SK-N-SH (cell line): Measurements from ENCODE around the gene AHDC1. TPM values are rescaled to one million over a fixed set of nuclear protein-coding genes. Genes with fewer than 3 reads are reported as not detected.

Source experiments
- CTCF ChIA-PET: fragments of 300-600, 350-600 bp; formaldehyde crosslinking; extraction: SDS; loops from one replicate; lab custom pipeline; 2021; lab: Yijun Ruan, JAX
- POLR2A ChIA-PET: fragments of 350-600 bp; sonication (Branson Sonifier 250); formaldehyde crosslinking; extraction: SDS; loops from one replicate; lab custom pipeline; 2020; ENCODE audit warnings: antibody characterized with exemption, inconsistent platforms; lab: Yijun Ruan, JAX
- DNase-seq: peaks from one replicate; pipeline ENCODE4 v3.0.0; 2012
- H2AFZ ChIP-seq: fragments of 200-600 bp; sonication (generic); 2 replicates; pipeline ENCODE4 v1.8.1; 2016; ENCODE audit warnings: antibody characterized with exemption, mild to moderate bottlenecking, low read depth
- H3F3A ChIP-seq: fragments of 200-600 bp; sonication (generic); replicated peaks from 2 replicates; pipeline ENCODE3; 2016; ENCODE audit warnings: antibody characterized with exemption, mild to moderate bottlenecking; ENCODE audit not compliant: insufficient read depth
- H3K27ac ChIP-seq, 2 experiments: fragments of 200-500 bp in 1 of 2; fragments of 200-600 bp in 1 of 2; sonication (Bioruptor generic) in 1 of 2; sonication (generic), shearing (Covaris generic) in 1 of 2; 2 replicates each; pipeline versions ENCODE4 v1.5.1 to v1.6.1; 2014 to 2016; ENCODE audit warnings: low read depth in 2 of 2, inconsistent platforms in 1 of 2, low read length in 1 of 2, mild to moderate bottlenecking in 1 of 2, mixed read lengths in 1 of 2
- H3K27me3 ChIP-seq: fragments of 200-600 bp; sonication (generic), shearing (Covaris generic); 2 replicates; pipeline ENCODE4 v1.6.1; 2016; ENCODE audit warnings: mixed run types; ENCODE audit not compliant: insufficient read depth
- H3K36me3 ChIP-seq, 2 experiments: fragments of 200-500 bp in 1 of 2; fragments of 200-600 bp in 1 of 2; sonication (Bioruptor generic) in 1 of 2; sonication (generic) in 1 of 2; replicated peaks in 1 of 2; 2 replicates each; pipeline versions ENCODE3 to v1.5.1; 2014 to 2016; ENCODE audit warnings: low read length in 1 of 2, mild to moderate bottlenecking in 1 of 2; ENCODE audit not compliant: insufficient read depth in 2 of 2, control insufficient read depth in 1 of 2
- H3K4me1 ChIP-seq, 2 experiments: fragments of 200-500 bp in 1 of 2; fragments of 200-600 bp in 1 of 2; sonication (Bioruptor generic) in 1 of 2; sonication (generic), shearing (Covaris generic) in 1 of 2; 2 replicates each; pipeline versions ENCODE4 v1.5.1 to v1.6.1; 2014 to 2016; ENCODE audit warnings: low read depth in 1 of 2, low read length in 1 of 2, mixed run types in 1 of 2; ENCODE audit not compliant: insufficient read depth in 2 of 2, control insufficient read depth in 1 of 2
- H3K4me2 ChIP-seq: fragments of 200-600 bp; sonication (generic), shearing (Covaris generic); 2 replicates; pipeline ENCODE4 v1.6.1; 2017; ENCODE audit warnings: mixed run types
- H3K4me3 ChIP-seq, 2 experiments: fragments of 200-500 bp in 1 of 2; fragments of 200-600 bp in 1 of 2; sonication (Bioruptor generic) in 1 of 2; sonication (generic), shearing (Covaris generic) in 1 of 2; 2 replicates each; pipeline versions ENCODE4 v1.5.1 to v1.8.1; 2014 to 2016; ENCODE audit warnings: low read depth in 2 of 2, inconsistent platforms in 1 of 2, low read length in 1 of 2, mild to moderate bottlenecking in 1 of 2, mixed read lengths in 1 of 2, moderate library complexity in 1 of 2
- H3K79me2 ChIP-seq: fragments of 200-600 bp; sonication (generic); 2 replicates; pipeline ENCODE4 v1.8.1; 2017; ENCODE audit warnings: mild to moderate bottlenecking; ENCODE audit not compliant: insufficient read depth
- H3K9ac ChIP-seq: fragments of 200-600 bp; sonication (generic); 2 replicates; pipeline ENCODE4 v1.6.1; 2017; ENCODE audit warnings: mixed run types
- H3K9me2 ChIP-seq: fragments of 200-600 bp; sonication (generic); 2 replicates; pipeline ENCODE4 v1.6.1; 2017; ENCODE audit warnings: mixed run types
- H3K9me3 ChIP-seq: fragments of 200-600 bp; sonication (generic); 2 replicates; pipeline ENCODE4 v1.6.1; 2017; ENCODE audit warnings: mixed run types, mild to moderate bottlenecking, moderate library complexity
- H4K20me1 ChIP-seq: fragments of 200-600 bp; sonication (generic); 2 replicates; pipeline ENCODE4 v1.6.1; 2017; ENCODE audit warnings: mild to moderate bottlenecking, mixed run types; ENCODE audit not compliant: insufficient read depth
- CHD2 ChIP-seq: fragments of 150-350 bp; IDR thresholded peaks from 2 replicates; pipeline ENCODE4 v1.6.1; 2018; ENCODE audit warnings: low read length; ENCODE audit not compliant: partially characterized antibody
- EP300 ChIP-seq, 2 experiments: IDR thresholded peaks; 2 replicates each; pipeline versions ENCODE4 v1.4.0 to v1.6.1; 2012; ENCODE audit warnings: borderline replicate concordance in 1 of 2, low read depth in 1 of 2, low read length in 1 of 2
- EZH2phosphoT487 ChIP-seq: fragments of 200-600 bp; sonication (generic); IDR thresholded peaks from 2 replicates; pipeline ENCODE4 v1.6.1; 2017; ENCODE audit warnings: low read depth, mixed run types, mild to moderate bottlenecking, antibody characterized with exemption, moderate library complexity, borderline replicate concordance
- FOSL2 ChIP-seq: IDR thresholded peaks from 2 replicates; pipeline ENCODE4 v1.4.0; 2012; ENCODE audit warnings: low read depth, mild to moderate bottlenecking, moderate library complexity, borderline replicate concordance
- FOXJ3 ChIP-seq: sonication (generic); formaldehyde crosslinking; IDR thresholded peaks from 2 replicates; pipeline ENCODE4 v1.5.1; 2020; ENCODE audit warnings: mild to moderate bottlenecking, missing genetic modification reagents
- FOXM1 ChIP-seq: IDR thresholded peaks from 2 replicates; pipeline ENCODE4 v1.4.0; 2012; ENCODE audit warnings: low read depth, mild to moderate bottlenecking
- IRF3 ChIP-seq: fragments of 150-350 bp; IDR thresholded peaks from 2 replicates; pipeline ENCODE4 v1.6.1; 2016; ENCODE audit warnings: mild to moderate bottlenecking, low read depth, low read length
- JUND ChIP-seq: IDR thresholded peaks from 2 replicates; pipeline ENCODE4 v1.4.0; 2012
- MAX ChIP-seq: IDR thresholded peaks from 2 replicates; pipeline ENCODE4 v1.4.0; 2012; ENCODE audit warnings: low read depth
- MEF2A ChIP-seq: IDR thresholded peaks from 2 replicates; pipeline ENCODE4 v1.4.0; 2012; ENCODE audit warnings: low read depth, borderline replicate concordance
- POLR2AphosphoS5 ChIP-seq: IDR thresholded peaks from 2 replicates; pipeline ENCODE4 v1.6.1; 2012; ENCODE audit warnings: low read depth, low read length
- RAD21 ChIP-seq: IDR thresholded peaks from 2 replicates; pipeline ENCODE4 v1.6.1; 2012; ENCODE audit warnings: mild to moderate bottlenecking, low read length
- RCOR1 ChIP-seq: fragments of 150-350 bp; IDR thresholded peaks from 2 replicates; pipeline ENCODE4 v1.6.1; 2017; ENCODE audit warnings: antibody characterized with exemption, low read length
- RFX5 ChIP-seq: IDR thresholded peaks from 2 replicates; pipeline ENCODE4 v1.6.1; 2012; ENCODE audit warnings: mild to moderate bottlenecking, improper control_type of control experiment, low read length
- RXRA ChIP-seq: IDR thresholded peaks from 2 replicates; pipeline ENCODE4 v1.4.0; 2012; ENCODE audit warnings: low read depth, mild to moderate bottlenecking, borderline replicate concordance
- SIN3A ChIP-seq: IDR thresholded peaks from 2 replicates; pipeline ENCODE4 v1.6.1; 2012; ENCODE audit warnings: low read depth, mild to moderate bottlenecking, low read length, moderate library complexity, borderline replicate concordance
- SMC3 ChIP-seq: IDR thresholded peaks from 2 replicates; pipeline ENCODE4 v1.6.1; 2012; ENCODE audit warnings: low read depth, low read length, improper control_type of control experiment
- TCF12 ChIP-seq: IDR thresholded peaks from 2 replicates; pipeline ENCODE4 v1.4.0; 2012
- TEAD4 ChIP-seq: IDR thresholded peaks from 2 replicates; pipeline ENCODE4 v1.4.0; 2012; ENCODE audit warnings: mild to moderate bottlenecking, borderline replicate concordance; ENCODE audit not compliant: insufficient read depth
- WGBS: methylation state at CpG from one replicate; pipeline ENCODE4 v1.1.6; 2017; ENCODE audit warnings: low lambda C conversion rate; 5-methylcytosine and 5-hydroxymethylcytosine counted together
- polyA plus RNA-seq, 3 experiments: library from polyadenylated mRNA; depleted of rRNA; stranded (reverse); fragments of >200 nt; gene quantifications; 2 replicates each; pipeline ENCODE4 v1.2.3, GENCODE V29; 2012
- TF ChIP-seq, protein P1 (sequence below): fragments of 150-350 bp; IDR thresholded peaks from 2 replicates; pipeline ENCODE4 v1.6.1; 2017; ENCODE audit warnings: antibody characterized with exemption, low read length, low read depth, borderline replicate concordance
- TF ChIP-seq, protein P2 (sequence below): fragments of 200-600 bp; sonication (generic); IDR thresholded peaks from 2 replicates; pipeline ENCODE4 v1.6.1; 2017; ENCODE audit warnings: antibody characterized with exemption, mild to moderate bottlenecking, moderate library complexity

Gene AHDC1
- polyA plus RNA-seq, 1 of the 3 experiments (the other 2 are of a cell fraction) = 8.5 TPM

- ChIA-PET CTCF (interaction anchor here (0.9 to 27.7 kb wide), 6 partner anchors 10 to 254 kb away, joined by 3 to 603 read pairs (median 6); partner anchors contain the start of gene IFI6), POLR2A (interaction anchor here (0.6 kb wide), 1 partner anchor 258 kb away, joined by 3 read pairs; no protein-coding TSS in a partner anchor)
- Histone ChIP-seq H3K9ac (no peak overlapping the region), H3K27ac (no peak overlapping the region), H4K20me1 (no peaks in the 10 kb centered on the region), H3K27me3 (no peaks in the 10 kb centered on the region), H2AFZ (no peak overlapping the region), H3K36me3 (no peaks in the 10 kb centered on the region), H3K4me2 (no peak overlapping the region), H3F3A (peaks cover 5% of the 10 kb centered on the region), H3K9me3 (no peaks in the 10 kb centered on the region), H3K9me2 (no peaks in the 10 kb centered on the region), H3K79me2 (no peaks in the 10 kb centered on the region), H3K4me1 (peaks cover 5 to 6% of the 10 kb centered on the region in 2 experiments; a peak in 2 of 4 replicates), H3K4me3 (no peak overlapping the region)
- 92% methylated on average over 4 of the region's 4 CpGs for WGBS
- TF ChIP-seq POLR2AphosphoS5 = no peak
- no peak for TF ChIP-seq SMC3
- no peak for TF ChIP-seq MEF2A
- no peak for TF ChIP-seq MAX
- no peak for TF ChIP-seq TEAD4
- TF ChIP-seq, protein P1, sequence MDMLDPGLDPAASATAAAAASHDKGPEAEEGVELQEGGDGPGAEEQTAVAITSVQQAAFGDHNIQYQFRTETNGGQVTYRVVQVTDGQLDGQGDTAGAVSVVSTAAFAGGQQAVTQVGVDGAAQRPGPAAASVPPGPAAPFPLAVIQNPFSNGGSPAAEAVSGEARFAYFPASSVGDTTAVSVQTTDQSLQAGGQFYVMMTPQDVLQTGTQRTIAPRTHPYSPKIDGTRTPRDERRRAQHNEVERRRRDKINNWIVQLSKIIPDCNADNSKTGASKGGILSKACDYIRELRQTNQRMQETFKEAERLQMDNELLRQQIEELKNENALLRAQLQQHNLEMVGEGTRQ = no peak
- no peak for TF ChIP-seq IRF3
- no peak for TF ChIP-seq SIN3A
- TF ChIP-seq CHD2 = no peak
- no peak for TF ChIP-seq EP300 (IDR thresholded peaks at IDR 0.05; ENCODE audit: borderline replicate concordance in 1 of 2, low read depth in 1 of 2, low read length in 1 of 2)
- no peak for TF ChIP-seq TCF12
- TF ChIP-seq FOSL2 = no peak
- DNase-seq = no peak
Observed at GRCh38 chr1:27611450-27611849, 7.5 kb upstream of the AHDC1 start.

- H3K4me2 ChIP-seq = no peak overlapping the region
- ChIA-PET CTCF (interaction anchor here (1.0 to 27.7 kb wide), 11 partner anchors 8 to 310 kb away, joined by 3 to 603 read pairs (median 67); partner anchors contain the start of gene IFI6), POLR2A (no interaction called here)
- H3K79me2 ChIP-seq = no peaks in the 10 kb centered on the region
- H3K4me1 ChIP-seq = peaks cover 5 to 11% of the 10 kb centered on the region in 2 experiments; a peak in 2 of 4 replicates
- H3K9me2 ChIP-seq = no peaks in the 10 kb centered on the region
- no peaks in the 10 kb centered on the region for H3K9me3 ChIP-seq
- H3F3A ChIP-seq = peaks cover 12% of the 10 kb centered on the region
- H3K27ac ChIP-seq = no peak overlapping the region
- H3K36me3 ChIP-seq = no peaks in the 10 kb centered on the region
- DNase-seq = no peak
- H3K27me3 ChIP-seq = no peaks in the 10 kb centered on the region
- no peaks in the 10 kb centered on the region for H4K20me1 ChIP-seq
- H2AFZ ChIP-seq = no peak overlapping the region
- 76% methylated on average over 12 of the region's 12 CpGs for WGBS
- TF ChIP-seq FOSL2 = no peak
- TF ChIP-seq RXRA = no peak
- TF ChIP-seq, protein P2, sequence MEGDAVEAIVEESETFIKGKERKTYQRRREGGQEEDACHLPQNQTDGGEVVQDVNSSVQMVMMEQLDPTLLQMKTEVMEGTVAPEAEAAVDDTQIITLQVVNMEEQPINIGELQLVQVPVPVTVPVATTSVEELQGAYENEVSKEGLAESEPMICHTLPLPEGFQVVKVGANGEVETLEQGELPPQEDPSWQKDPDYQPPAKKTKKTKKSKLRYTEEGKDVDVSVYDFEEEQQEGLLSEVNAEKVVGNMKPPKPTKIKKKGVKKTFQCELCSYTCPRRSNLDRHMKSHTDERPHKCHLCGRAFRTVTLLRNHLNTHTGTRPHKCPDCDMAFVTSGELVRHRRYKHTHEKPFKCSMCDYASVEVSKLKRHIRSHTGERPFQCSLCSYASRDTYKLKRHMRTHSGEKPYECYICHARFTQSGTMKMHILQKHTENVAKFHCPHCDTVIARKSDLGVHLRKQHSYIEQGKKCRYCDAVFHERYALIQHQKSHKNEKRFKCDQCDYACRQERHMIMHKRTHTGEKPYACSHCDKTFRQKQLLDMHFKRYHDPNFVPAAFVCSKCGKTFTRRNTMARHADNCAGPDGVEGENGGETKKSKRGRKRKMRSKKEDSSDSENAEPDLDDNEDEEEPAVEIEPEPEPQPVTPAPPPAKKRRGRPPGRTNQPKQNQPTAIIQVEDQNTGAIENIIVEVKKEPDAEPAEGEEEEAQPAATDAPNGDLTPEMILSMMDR = no peak
- no peak for TF ChIP-seq SIN3A
- TF ChIP-seq JUND = no peak
- no peak for TF ChIP-seq RCOR1
- TF ChIP-seq MEF2A = no peak
- TF ChIP-seq EZH2phosphoT487 = no peak
- TF ChIP-seq RFX5 = no peak
- TF ChIP-seq FOXM1 = no peak
- TF ChIP-seq RAD21 = no peak
- no peak for TF ChIP-seq CHD2
- no peak for TF ChIP-seq IRF3
- TF ChIP-seq FOXJ3 (CRISPR knock-in tag) = no peak
- TF ChIP-seq MAX = no peak
- no peak for TF ChIP-seq TCF12
- TF ChIP-seq, all 33 proteins: peak for 0
- Histone ChIP-seq H3K4me3 (no peak overlapping the region), H3K9ac (no peak overlapping the region)
Observed at GRCh38 chr1:27609618-27610240, 5.8 kb upstream of the AHDC1 start.
